GM19238 (cell line): Measurements from ENCODE around the gene ATF3.
"Not testable (repeated sequence)": the region's sequence is repeated elsewhere in the genome, so short reads cannot be mapped to it uniquely, and the experiment has no call there.

Source experiments
- DNase-seq: peaks from one replicate; pipeline ENCODE4 v3.0.0; 2011; ENCODE audit warnings: low spot score; ENCODE audit not compliant: insufficient read length

ATF3 gene

GRCh38 chr1:212625781-212626450 lies 17.4 kb downstream of the ATF3 start:
- no peak for DNase-seq

DNA sequence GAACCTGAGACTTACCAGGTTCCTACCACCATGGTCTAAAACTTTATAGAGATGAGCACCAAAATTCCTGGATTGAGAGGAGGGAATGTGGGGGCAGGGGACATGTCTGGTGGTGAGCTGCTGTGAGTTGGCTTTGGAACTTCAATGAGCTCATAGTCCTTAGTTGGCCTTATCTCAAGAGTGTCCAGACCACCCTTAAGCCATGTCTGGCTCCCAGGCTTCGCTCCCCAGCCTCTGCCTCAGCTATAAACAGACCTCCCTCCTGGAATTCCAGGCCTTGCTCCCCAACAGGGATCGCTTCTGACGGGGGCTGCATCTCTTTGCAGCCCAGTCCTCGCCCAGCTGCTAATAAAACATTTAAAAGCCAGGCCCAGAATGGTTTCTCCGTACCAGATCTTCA lies 19.5 kb downstream of the ATF3 start:
- DNase-seq, result no peak

DNA sequence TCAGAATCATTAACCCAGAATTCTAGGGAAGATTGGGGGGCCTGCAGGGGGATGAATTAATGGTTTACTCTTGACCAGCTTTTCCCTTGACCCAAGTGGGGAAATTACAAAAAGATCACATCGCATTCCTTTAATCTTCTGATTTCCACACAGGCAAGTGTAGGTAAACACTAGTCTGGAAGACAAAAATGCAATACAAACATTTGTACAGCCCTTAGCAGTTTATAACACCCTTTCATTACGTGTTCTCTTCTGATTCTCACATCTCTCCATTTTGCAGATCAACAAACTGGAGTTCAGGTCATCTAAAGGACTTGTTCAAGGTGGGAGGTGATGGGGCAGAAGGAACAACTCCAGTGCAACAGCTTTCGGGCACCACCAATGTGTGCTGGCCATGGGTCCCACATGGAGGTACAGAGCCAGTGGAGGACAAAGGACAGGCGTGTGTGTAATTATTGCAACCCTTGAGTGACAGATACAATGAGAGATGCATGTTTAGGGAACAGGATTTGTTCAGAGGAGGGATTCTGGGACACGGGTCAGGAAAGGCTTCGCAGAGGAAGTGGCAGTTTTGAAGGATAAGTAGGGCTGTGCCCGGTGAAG lies 20.4 kb downstream of the ATF3 start:
- no peak for DNase-seq

DNA sequence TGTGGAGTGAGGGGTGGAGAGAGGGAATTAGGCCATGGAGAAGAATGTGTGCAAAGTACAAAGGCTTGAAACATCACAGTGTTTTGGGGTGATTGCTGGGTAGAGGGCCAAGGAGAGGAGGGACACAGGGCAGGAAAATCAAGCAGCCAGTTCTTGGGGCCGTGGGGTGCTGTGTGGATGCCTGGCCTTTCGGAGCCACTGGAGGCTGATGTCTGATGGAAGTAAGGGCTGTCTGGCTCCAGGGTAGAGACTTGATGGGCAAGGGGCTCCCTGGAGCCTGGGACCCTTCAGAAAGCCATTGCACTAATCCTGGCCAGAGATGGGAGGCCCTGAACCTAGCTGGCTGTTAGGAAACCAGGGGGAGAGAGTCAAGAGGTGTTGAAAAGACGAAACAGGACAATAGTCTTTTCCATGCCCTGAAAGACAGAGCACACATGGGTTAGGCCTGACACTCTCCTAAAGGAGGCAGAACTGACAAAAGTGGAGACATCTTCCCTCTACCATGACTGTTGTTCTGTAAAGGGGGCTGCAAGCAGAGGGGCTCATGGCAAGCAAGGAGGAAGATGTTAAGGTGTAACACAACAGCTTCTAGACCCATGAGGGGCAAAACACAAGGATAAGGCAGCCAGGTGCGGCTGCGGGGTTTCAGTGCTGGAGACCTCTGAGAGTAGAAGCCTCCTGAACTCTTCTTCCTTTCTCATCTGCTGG lies 21.0 kb downstream of the ATF3 start:
- no peak for DNase-seq

GRCh38 chr1:212630158-212630900 lies 21.8 kb downstream of the ATF3 start:
- DNase-seq, result peak; percentile 61

- DNase-seq, result no peak
Measured at GRCh38 chr1:212633161-212633560, 24.6 kb downstream of the ATF3 start.

- no peak for DNase-seq
Measured at GRCh38 chr1:212634252-212634651, 25.7 kb downstream of the ATF3 start.

DNA sequence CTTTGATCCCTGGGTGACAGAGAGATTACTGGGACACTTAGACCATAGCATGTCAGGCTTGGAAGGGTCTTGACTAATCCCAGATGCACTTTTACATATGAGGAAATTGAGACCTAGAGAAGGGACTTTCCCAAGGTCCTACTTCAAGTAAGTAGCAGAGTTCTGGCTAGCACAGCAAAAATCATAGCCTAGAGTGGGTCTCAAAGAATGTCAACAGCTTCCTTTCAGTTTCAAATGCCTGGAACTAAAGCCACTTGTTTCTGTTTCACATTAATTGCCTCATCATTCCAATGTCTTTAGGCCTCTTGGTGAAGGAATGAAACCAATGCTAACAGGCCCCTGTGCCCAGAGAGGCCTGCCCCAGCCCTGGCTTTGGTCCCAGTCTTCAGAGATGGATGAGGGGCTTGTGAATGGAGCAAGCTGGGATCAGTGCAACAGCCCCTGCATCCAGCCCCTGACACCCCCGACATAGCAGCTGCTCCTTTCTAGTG lies 26.6 kb downstream of the ATF3 start:
- no peak for DNase-seq

GRCh38 chr1:212637902-212638301 lies 29.3 kb downstream of the ATF3 start:
- DNase-seq, result no peak

GRCh38 chr1:212638492-212639151 lies 30.1 kb downstream of the ATF3 start:
- DNase-seq, result no peak

DNA sequence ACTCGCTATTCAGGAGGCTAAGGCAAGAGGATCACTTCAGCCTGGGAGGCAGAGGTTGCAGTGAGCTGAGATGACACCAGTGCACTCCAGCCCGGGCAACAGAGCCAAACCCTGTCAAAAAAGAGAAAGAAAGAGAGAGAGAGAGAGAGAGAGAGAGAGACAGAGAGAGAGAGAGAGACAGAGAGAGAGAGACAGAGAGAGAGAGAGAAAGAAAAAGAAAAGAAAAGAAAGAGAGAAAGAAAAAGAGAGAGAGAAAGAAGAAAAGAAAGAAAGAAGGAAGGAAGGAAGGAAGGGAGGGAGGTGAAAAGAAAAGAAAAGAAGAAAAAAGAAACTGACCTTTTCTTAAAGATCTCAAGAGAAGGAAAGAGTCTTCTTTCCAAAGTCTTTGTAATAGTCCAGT lies 31.0 kb downstream of the ATF3 start:
- not testable (repeated sequence) for DNase-seq

- no peak for DNase-seq
Measured at GRCh38 chr1:212640223-212640878, 31.8 kb downstream of the ATF3 start.

DNA sequence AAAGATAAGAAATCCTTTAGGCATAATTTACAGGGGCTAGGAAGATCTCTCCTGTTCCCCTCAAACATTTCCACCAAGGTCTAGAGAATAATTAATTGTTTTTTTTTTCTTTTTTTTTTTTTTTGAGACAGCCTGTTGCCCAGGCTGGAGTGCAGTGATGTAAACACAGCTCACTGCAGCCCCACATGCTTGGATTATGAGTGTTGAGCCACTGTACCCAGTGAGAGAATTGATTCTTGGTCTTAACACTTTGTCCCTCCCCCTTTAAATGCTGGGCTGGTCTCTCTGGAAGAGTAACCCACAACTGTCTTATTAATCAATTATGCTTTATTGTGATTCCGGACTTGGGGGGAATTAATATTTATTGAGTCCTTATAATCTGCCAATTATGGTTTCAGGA lies 33.4 kb downstream of the ATF3 start:
- DNase-seq, result no peak

GRCh38 chr1:212643877-212644276 lies 35.3 kb downstream of the ATF3 start:
- no peak for DNase-seq

GRCh38 chr1:212644866-212645545 lies 36.4 kb downstream of the ATF3 start:
- DNase-seq, result no peak

DNA sequence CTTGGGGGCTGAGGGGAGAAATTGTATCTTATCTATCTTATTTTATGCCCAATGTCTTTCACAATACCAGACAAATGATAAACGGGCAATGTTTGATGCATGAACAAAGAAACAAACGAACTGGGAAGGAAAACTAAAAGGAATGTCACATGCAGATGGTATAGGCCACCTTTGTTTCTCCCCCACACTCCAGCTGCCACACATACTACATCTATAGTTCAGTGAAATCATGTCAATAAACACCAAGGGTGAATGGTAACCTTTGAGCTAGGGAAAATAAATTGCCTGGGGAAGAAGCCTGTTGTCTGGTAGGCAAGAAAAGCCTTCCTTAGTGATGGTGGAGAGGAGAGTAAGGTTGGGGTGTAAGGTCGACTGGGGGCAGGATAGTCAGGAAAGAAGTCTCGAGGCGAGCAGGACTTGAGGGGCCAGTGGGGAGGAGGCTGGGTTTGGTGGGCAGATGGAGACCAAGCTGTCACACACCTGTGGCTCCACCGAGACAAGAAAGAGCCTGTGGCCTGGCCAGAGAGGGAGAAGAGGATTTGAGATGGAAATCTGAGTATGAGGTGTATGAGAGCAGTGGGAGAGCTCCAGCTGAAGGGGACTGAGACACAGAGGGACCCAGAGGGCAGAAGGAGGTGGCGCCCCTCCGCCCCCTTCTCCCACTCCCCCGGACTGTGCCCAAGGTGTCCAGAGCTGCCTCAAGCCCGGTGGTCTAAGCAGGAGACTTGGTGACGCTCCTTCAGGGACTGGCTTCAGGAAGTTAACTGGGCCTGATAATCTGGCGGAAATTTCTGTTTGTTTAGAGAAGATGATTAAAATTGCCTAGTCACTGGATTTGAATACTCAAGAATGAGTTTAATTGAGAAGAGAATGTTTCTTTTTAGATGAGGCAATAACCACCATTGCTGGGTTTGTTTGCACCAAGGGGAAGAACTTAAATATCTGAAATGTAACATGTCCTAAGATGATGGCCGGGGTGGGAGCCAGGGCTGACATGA lies 37.3 kb downstream of the ATF3 start:
- no peak for DNase-seq

DNA sequence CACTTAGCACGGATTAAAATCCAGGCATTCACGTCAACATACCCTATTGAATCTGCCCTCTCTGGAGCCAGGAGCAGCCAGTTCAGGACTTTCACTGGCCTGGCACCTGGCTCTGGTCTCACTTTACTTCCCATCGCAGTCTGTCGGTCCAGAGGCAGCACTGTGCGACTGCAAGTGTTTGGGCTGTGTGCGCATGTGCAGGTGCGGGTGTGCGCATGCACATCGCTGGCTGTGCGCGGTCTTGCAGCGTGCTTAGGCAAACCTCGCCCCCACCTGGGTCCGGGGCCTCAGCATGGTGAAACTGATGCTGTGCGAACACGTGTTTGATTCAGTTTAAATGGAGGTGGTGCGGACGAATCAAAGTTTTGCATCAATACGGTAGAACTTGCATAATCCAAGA lies 38.0 kb downstream of the ATF3 start:
- DNase-seq, result no peak

- DNase-seq, result no peak
Measured at GRCh38 chr1:212647004-212647403, 38.4 kb downstream of the ATF3 start.

DNA sequence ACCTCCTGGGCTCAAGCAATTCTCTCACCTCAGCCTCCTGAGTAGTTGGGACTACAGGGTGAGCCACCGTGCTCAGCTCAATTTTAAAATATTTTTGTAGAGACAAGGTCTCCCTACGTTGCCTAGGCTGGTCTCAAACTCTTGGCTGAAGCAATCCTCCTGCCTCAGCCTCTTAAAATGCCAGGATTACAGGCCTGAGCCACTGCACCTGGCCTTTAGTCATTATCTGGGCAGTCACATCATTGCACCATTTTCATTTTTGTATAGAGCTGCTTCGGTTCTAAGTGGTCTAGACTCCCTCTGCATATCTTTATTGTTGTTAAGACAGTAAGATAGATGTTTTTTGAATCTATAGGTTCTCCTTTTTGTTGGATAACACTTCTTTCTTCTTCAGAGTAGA lies 39.9 kb downstream of the ATF3 start:
- DNase-seq, result no peak
